ENCODE measurements around the gene RPS15. TPM values are rescaled to one million over a fixed set of nuclear protein-coding genes. Genes with fewer than 3 reads are reported as not detected.

Gene RPS15
- total RNA-seq, 1 donor from 2014 or later = 3,906 TPM

- intact Hi-C loops (cut with DNase I) = loop anchor here (10.0 kb wide), 1 partner anchor 166 kb away; the partner anchor contains the start of gene FAM174C
- TF ChIP-seq POLR2A (IDR thresholded peaks at IDR 0.05) = no peak
- no peak for TF ChIP-seq POLR2AphosphoS5 (IDR thresholded peaks at IDR 0.05; ENCODE audit: insufficient read depth in 1 of 2, low read depth in 1 of 2)
- TF ChIP-seq CTCF (IDR thresholded peaks at IDR 0.05) = no peak
- Histone ChIP-seq H3K36me3 (peaks cover 0 to 36% of the 10 kb centered on the region in 2 donors), H3K27ac (no peak overlapping the region), H3K27me3 (peaks cover 5% of the 10 kb centered on the region), H3K9me3 (no peaks in the 10 kb centered on the region), H3K4me1 (peaks cover 49% of the 10 kb centered on the region), H3K4me3 (no peak overlapping the region)
- DNase-seq (ENCODE audit: extremely low spot score in 2 of 2) = no peak
These were observed 2.8 kb downstream of the RPS15 start for GRCh38 chr19:1441022-1441426.

- Histone ChIP-seq H3K4me1 (peaks cover 56% of the 10 kb centered on the region), H3K27ac (no peak overlapping the region), H3K9me3 (no peaks in the 10 kb centered on the region), H3K4me3 (no peak overlapping the region), H3K36me3 (peaks cover 0 to 36% of the 10 kb centered on the region in 2 donors), H3K27me3 (peaks cover 13% of the 10 kb centered on the region)
- intact Hi-C loops (cut with DNase I) = loop anchor here (10.0 kb wide), 1 partner anchor 167 kb away; the partner anchor contains the start of gene FAM174C
- no peak for TF ChIP-seq CTCF (IDR thresholded peaks at IDR 0.05)
- no peak for TF ChIP-seq POLR2A (IDR thresholded peaks at IDR 0.05)
- no peak for TF ChIP-seq POLR2AphosphoS5 (IDR thresholded peaks at IDR 0.05; ENCODE audit: insufficient read depth in 1 of 2, low read depth in 1 of 2)
- no peak for DNase-seq (ENCODE audit: extremely low spot score in 2 of 2)
These were observed 3.7 kb downstream of the RPS15 start for GRCh38 chr19:1441677-1442438.

- intact Hi-C loops (cut with DNase I) = loop anchor here (10.0 kb wide), 1 partner anchor 171 kb away; the partner anchor contains the start of gene FAM174C
- Histone ChIP-seq H3K27me3 (peaks cover 34% of the 10 kb centered on the region), H3K36me3 (peaks cover 0 to 26% of the 10 kb centered on the region in 2 donors), H3K4me1 (peaks cover 37% of the 10 kb centered on the region), H3K27ac (no peak overlapping the region), H3K4me3 (peak overlapping the region; percentile 28 to 32), H3K9me3 (no peaks in the 10 kb centered on the region)
- TF ChIP-seq CTCF (IDR thresholded peaks at IDR 0.05) = peak; percentile 31 to 83 (median 68)
- TF ChIP-seq POLR2AphosphoS5 (IDR thresholded peaks at IDR 0.05; ENCODE audit: insufficient read depth in 1 of 2, low read depth in 1 of 2) = no peak
- no peak for DNase-seq (ENCODE audit: extremely low spot score in 2 of 2)
These were observed 7.2 kb downstream of the RPS15 start for GRCh38 chr19:1445185-1445931.

- DNase-seq (ENCODE audit: extremely low spot score in 2 of 2) = no peak
- intact Hi-C loops (cut with DNase I) = loop anchor here (10.0 kb wide), 1 partner anchor 171 kb away; the partner anchor contains the start of gene FAM174C
- Histone ChIP-seq H3K4me3 (peak overlapping the region; percentile 28 to 32), H3K4me1 (peaks cover 29% of the 10 kb centered on the region), H3K27ac (no peak overlapping the region), H3K9me3 (no peaks in the 10 kb centered on the region), H3K36me3 (peaks cover 0 to 18% of the 10 kb centered on the region in 2 donors), H3K27me3 (peaks cover 40% of the 10 kb centered on the region)
- no peak for TF ChIP-seq POLR2AphosphoS5 (IDR thresholded peaks at IDR 0.05; ENCODE audit: insufficient read depth in 1 of 2, low read depth in 1 of 2)
- TF ChIP-seq CTCF (IDR thresholded peaks at IDR 0.05) = no peak
These were observed 7.9 kb downstream of the RPS15 start for GRCh38 chr19:1445932-1446712.
